ENCODE results near the gene OR8D1.
"Not testable (repeated sequence)": the region's sequence is repeated elsewhere in the genome, so short reads cannot be mapped to it uniquely, and the experiment has no call there.

The OR8D1 gene

GRCh38 chr11:124296016-124296415 lies 17.7 kb downstream of the OR8D1 start:
- H3K4me3 ChIP-seq (ENCODE audit: low read depth, low read length) = no peak overlapping the region
- no peak for DNase-seq (ENCODE audit: low read depth)

- no peak for DNase-seq (ENCODE audit: low read depth)
These were observed 19.1 kb downstream of the OR8D1 start for GRCh38 chr11:124294687-124295086.

GRCh38 chr11:124285610-124286344 lies 28.0 kb downstream of the OR8D1 start:
- peak; percentile 90 for DNase-seq (ENCODE audit: low read depth)
- H3K4me3 ChIP-seq (ENCODE audit: low read depth, low read length) = no peak overlapping the region

More at GRCh38 chr11:124294687-124295086, 19.1 kb downstream of the OR8D1 start:
- no peak overlapping the region for H3K4me3 ChIP-seq (ENCODE audit: low read depth, low read length)

GRCh38 chr11:124278261-124278660 lies 35.5 kb downstream of the OR8D1 start:
- no peak overlapping the region for H3K4me3 ChIP-seq (ENCODE audit: low read depth, low read length)
- DNase-seq (ENCODE audit: low read depth) = no peak

GRCh38 chr11:124277804-124278203 lies 35.9 kb downstream of the OR8D1 start:
- no peak for DNase-seq (ENCODE audit: low read depth)
- no peak overlapping the region for H3K4me3 ChIP-seq (ENCODE audit: low read depth, low read length)

GRCh38 chr11:124277207-124277606 lies 36.5 kb downstream of the OR8D1 start:
- no peak for DNase-seq (ENCODE audit: low read depth)
- no peak overlapping the region for H3K4me3 ChIP-seq (ENCODE audit: low read depth, low read length)

DNA sequence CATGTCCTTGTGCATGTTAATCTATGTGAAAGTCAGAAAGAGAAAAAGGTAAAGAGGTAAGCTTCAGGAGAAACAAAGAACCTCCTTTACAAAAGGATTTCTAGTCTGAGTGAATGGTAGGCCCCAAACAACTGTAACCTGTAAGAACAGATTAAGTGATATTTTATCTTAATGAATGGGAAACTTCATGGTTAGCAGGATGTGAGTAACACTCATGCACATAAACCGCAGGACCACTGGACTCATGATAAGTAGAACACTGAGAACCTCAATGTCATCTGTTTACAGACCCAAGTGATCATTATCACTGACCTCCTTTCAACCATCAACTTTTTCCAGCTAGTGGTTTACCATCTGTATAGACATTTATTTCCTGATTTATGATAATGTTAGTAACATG lies 37.7 kb downstream of the OR8D1 start:
- H3K4me3 ChIP-seq (ENCODE audit: low read depth, low read length) = no peak overlapping the region
- peak; percentile 29 for DNase-seq (ENCODE audit: low read depth)

- no peak for DNase-seq (ENCODE audit: low read depth)
These were observed 39.7 kb downstream of the OR8D1 start for GRCh38 chr11:124274000-124274399.

DNA sequence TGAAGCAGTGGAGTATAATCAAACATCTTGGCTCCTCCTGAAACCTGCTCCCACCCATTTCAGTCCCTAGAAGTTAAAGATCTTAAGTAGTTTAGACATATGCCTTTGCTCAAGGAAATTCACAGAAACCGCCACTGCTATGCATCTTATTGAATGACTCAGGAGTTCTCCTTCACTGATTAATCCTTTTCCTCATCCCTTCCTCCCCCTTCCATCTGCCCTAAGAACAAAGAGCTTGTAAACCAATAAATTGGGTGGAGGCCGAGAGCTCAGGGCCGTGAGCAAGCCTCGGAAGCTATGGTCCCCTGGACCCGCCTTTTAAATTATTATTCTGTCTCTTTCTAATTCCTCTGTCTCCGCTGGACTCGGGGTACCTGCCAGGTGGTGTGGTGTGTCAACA lies 42.9 kb downstream of the OR8D1 start:
- not testable (repeated sequence) for H3K4me3 ChIP-seq (ENCODE audit: low read depth, low read length); DNase-seq (ENCODE audit: low read depth)

More at GRCh38 chr11:124274000-124274399, 39.7 kb downstream of the OR8D1 start:
- no peak overlapping the region for H3K4me3 ChIP-seq (ENCODE audit: low read depth, low read length)

- not testable (repeated sequence) for DNase-seq (ENCODE audit: low read depth); H3K4me3 ChIP-seq (ENCODE audit: low read depth, low read length)
These were observed 48.7 kb downstream of the OR8D1 start for GRCh38 chr11:124265041-124265440.

GRCh38 chr11:124256076-124256475 lies 57.7 kb downstream of the OR8D1 start, which contains the start of gene OR8G5:
OR8G5 (plus strand) TSS chr11:124256376; CDS start chr11:124264932, 8,556 bp downstream.
- no peak within 1 kb of the TSS for H3K4me3 ChIP-seq (ENCODE audit: low read depth, low read length)
- DNase-seq (ENCODE audit: low read depth) = no peak
